ENCODE data around the gene BTN2A1. TPM values are rescaled to one million over a fixed set of nuclear protein-coding genes. Genes with fewer than 3 reads are reported as not detected.

BTN2A1 gene
- polyA plus RNA-seq, 1 experiment: 34.7 TPM

GRCh38 chr6:26482338-26482737 is 24.6 kb downstream of the BTN2A1 start:
- CTCF ChIA-PET: no interaction called here
- no peak for DNase-seq (ENCODE audit: low read depth)
- POLR2A ChIA-PET: no interaction called here
- H3K4me3 ChIP-seq (ENCODE audit: low read depth, low read length): no peak overlapping the region
- H3K27me3 ChIP-seq (ENCODE audit: control insufficient read depth, insufficient read depth, low read length): peaks cover under 1% of the 10 kb centered on the region
- H3K36me3 ChIP-seq (ENCODE audit: control insufficient read depth, insufficient read depth, low read length): no peaks in the 10 kb centered on the region
- no peak for TF ChIP-seq CTCF (IDR thresholded peaks at IDR 0.05; ENCODE audit: insufficient read depth, low read depth, low read length)

- Histone ChIP-seq H3K27me3 (ENCODE audit: control insufficient read depth, insufficient read depth, low read length) (peaks cover 3% of the 10 kb centered on the region), H3K36me3 (ENCODE audit: control insufficient read depth, insufficient read depth, low read length) (no peaks in the 10 kb centered on the region), H3K4me3 (ENCODE audit: low read depth, low read length) (no peak overlapping the region)
- TF ChIP-seq CTCF (IDR thresholded peaks at IDR 0.05; ENCODE audit: insufficient read depth, low read depth, low read length): no peak
- DNase-seq (ENCODE audit: low read depth): no peak
- CTCF ChIA-PET: interaction anchor here (1.7 kb wide), 1 partner anchor 10 kb away, joined by 5 read pairs; no protein-coding TSS in a partner anchor
- POLR2A ChIA-PET: interaction anchor here (0.6 kb wide), 1 partner anchor 27 kb away, joined by 4 read pairs; no protein-coding TSS in a partner anchor
These were observed 26.0 kb downstream of the BTN2A1 start for GRCh38 chr6:26483727-26484126.

GRCh38 chr6:26484161-26484560 is 26.4 kb downstream of the BTN2A1 start:
- TF ChIP-seq CTCF (IDR thresholded peaks at IDR 0.05; ENCODE audit: insufficient read depth, low read depth, low read length): no peak
- DNase-seq (ENCODE audit: low read depth): no peak
- H3K27me3 ChIP-seq (ENCODE audit: control insufficient read depth, insufficient read depth, low read length): peaks cover 3% of the 10 kb centered on the region
- H3K4me3 ChIP-seq (ENCODE audit: low read depth, low read length): no peak overlapping the region
- no peaks in the 10 kb centered on the region for H3K36me3 ChIP-seq (ENCODE audit: control insufficient read depth, insufficient read depth, low read length)
- CTCF ChIA-PET: interaction anchor here (1.1 to 1.7 kb wide), 2 partner anchors 10 to 90 kb away, joined by 3 to 5 read pairs; no protein-coding TSS in a partner anchor
- POLR2A ChIA-PET: interaction anchor here (0.6 kb wide), 1 partner anchor 27 kb away, joined by 4 read pairs; no protein-coding TSS in a partner anchor

GRCh38 chr6:26485112-26485780 is 27.5 kb downstream of the BTN2A1 start:
- POLR2A ChIA-PET: no interaction called here
- no peak for DNase-seq (ENCODE audit: low read depth)
- Histone ChIP-seq H3K27me3 (ENCODE audit: control insufficient read depth, insufficient read depth, low read length) (peaks cover 3% of the 10 kb centered on the region), H3K36me3 (ENCODE audit: control insufficient read depth, insufficient read depth, low read length) (no peaks in the 10 kb centered on the region), H3K4me3 (ENCODE audit: low read depth, low read length) (no peak overlapping the region)
- CTCF ChIA-PET: interaction anchor here (1.1 to 1.7 kb wide), 4 partner anchors 11 to 91 kb away, joined by 3 to 5 read pairs (median 4); partner anchors contain the start of gene BTN1A1
- no peak for TF ChIP-seq CTCF (IDR thresholded peaks at IDR 0.05; ENCODE audit: insufficient read depth, low read depth, low read length)

GRCh38 chr6:26486358-26486757 is 28.6 kb downstream of the BTN2A1 start:
- Histone ChIP-seq H3K27me3 (ENCODE audit: control insufficient read depth, insufficient read depth, low read length) (peaks cover 3% of the 10 kb centered on the region), H3K36me3 (ENCODE audit: control insufficient read depth, insufficient read depth, low read length) (no peaks in the 10 kb centered on the region), H3K4me3 (ENCODE audit: low read depth, low read length) (no peak overlapping the region)
- DNase-seq (ENCODE audit: low read depth): no peak
- no peak for TF ChIP-seq CTCF (IDR thresholded peaks at IDR 0.05; ENCODE audit: insufficient read depth, low read depth, low read length)
- POLR2A ChIA-PET: no interaction called here
- CTCF ChIA-PET: no interaction called here

Measured in BJ (cell line).